PC-9 (cell line): ENCODE measurements around the gene TMSB4X.

Experiments used
- CTCF ChIP-seq: fragments of 200-600 bp; sonication (generic); conservative IDR thresholded peaks from 2 replicates; pipeline ENCODE4 v1.6.1; 2017; ENCODE audit warnings: mixed run types, antibody characterized with exemption, mild to moderate bottlenecking, moderate library complexity
- EZH2 ChIP-seq: fragments of 200-600 bp; sonication (generic); IDR thresholded peaks from 2 replicates; pipeline ENCODE4 v1.8.0; 2017; ENCODE audit warnings: antibody characterized with exemption, low read depth

- TF ChIP-seq EZH2 (no peak), CTCF (no peak)
These were observed 34.4 kb downstream of the TMSB4X start for GRCh38 chrX:13009273-13009672.
